ENCODE measurements around the gene GPR161.

- TF ChIP-seq CTCF (IDR thresholded peaks at IDR 0.05) = no peak
- no peak for TF ChIP-seq POLR2AphosphoS5 (IDR thresholded peaks at IDR 0.05)
Observed at GRCh38 chr1:168095476-168095875, 41.3 kb downstream of the GPR161 start.

All from gastroesophageal sphincter (tissue), 3 donors.